HG03342 (cell line): ENCODE results near the gene MROH9.
A peak's percentile ranks its signal among the peaks of the same experiment; 100 is the strongest.

ENCODE experiments used
- ATAC-seq: cut with Tn5 transposase; IDR thresholded peaks from one replicate; pipeline ENCODE4 v1.9.1; 2021; ENCODE audit warnings: mild to moderate bottlenecking, moderate library complexity; ENCODE audit not compliant: unreplicated experiment

Gene MROH9

GRCh38 chr1:170964506-170964905 lies 29.2 kb downstream of the MROH9 start:
- ATAC-seq: no peak

GRCh38 chr1:170967042-170967910 lies 31.9 kb downstream of the MROH9 start:
- peak; percentile 84 for ATAC-seq

- ATAC-seq: no peak
These were observed 34.9 kb downstream of the MROH9 start for GRCh38 chr1:170970256-170970655.

- ATAC-seq: no peak
These were observed 43.1 kb downstream of the MROH9 start for GRCh38 chr1:170978371-170978910.

- ATAC-seq: no peak
These were observed 50.1 kb downstream of the MROH9 start for GRCh38 chr1:170985406-170985805.

- no peak for ATAC-seq
These were observed 51.6 kb downstream of the MROH9 start for GRCh38 chr1:170986901-170987300.

- ATAC-seq: no peak
These were observed 52.1 kb downstream of the MROH9 start for GRCh38 chr1:170987424-170987823.

GRCh38 chr1:170993151-170993550 lies 57.8 kb downstream of the MROH9 start:
- ATAC-seq: no peak

GRCh38 chr1:170993717-170994116 lies 58.4 kb downstream of the MROH9 start:
- ATAC-seq: no peak

GRCh38 chr1:171014880-171015279 lies 79.5 kb downstream of the MROH9 start:
- ATAC-seq: no peak

GRCh38 chr1:171017426-171017825 lies 82.1 kb downstream of the MROH9 start:
- no peak for ATAC-seq

GRCh38 chr1:171019971-171020370 lies 84.6 kb downstream of the MROH9 start:
- ATAC-seq: no peak

- no peak for ATAC-seq
These were observed 97.7 kb downstream of the MROH9 start for GRCh38 chr1:171032822-171033702.

GRCh38 chr1:171037626-171038025 lies 102.3 kb downstream of the MROH9 start:
- ATAC-seq: no peak

- ATAC-seq: no peak
These were observed 103.0 kb downstream of the MROH9 start for GRCh38 chr1:171038284-171038683.

- ATAC-seq: no peak
These were observed 112.7 kb downstream of the MROH9 start for GRCh38 chr1:171048014-171048413.

GRCh38 chr1:171052977-171053376 lies 117.6 kb downstream of the MROH9 start:
- no peak for ATAC-seq

- no peak for ATAC-seq
These were observed 120.8 kb downstream of the MROH9 start for GRCh38 chr1:171055966-171056643.

GRCh38 chr1:171061425-171062143 lies 126.2 kb downstream of the MROH9 start:
- no peak for ATAC-seq

GRCh38 chr1:171062902-171063301 lies 127.6 kb downstream of the MROH9 start:
- no peak for ATAC-seq
